Loucy (cell line): Measurements from ENCODE around the gene FOXK2.

Experiments used
- CTCF ChIP-seq: fragments of 200-600 bp; sonication (generic); conservative IDR thresholded peaks from 2 replicates; pipeline ENCODE4 v1.5.1; 2014; ENCODE audit warnings: mild to moderate bottlenecking, antibody characterized with exemption, low read length
- EZH2phosphoT487 ChIP-seq: fragments of 200-600 bp; IDR thresholded peaks from 2 replicates; pipeline ENCODE4 v1.6.1; 2018; ENCODE audit warnings: antibody characterized with exemption, mild to moderate bottlenecking, moderate library complexity, borderline replicate concordance

DNA sequence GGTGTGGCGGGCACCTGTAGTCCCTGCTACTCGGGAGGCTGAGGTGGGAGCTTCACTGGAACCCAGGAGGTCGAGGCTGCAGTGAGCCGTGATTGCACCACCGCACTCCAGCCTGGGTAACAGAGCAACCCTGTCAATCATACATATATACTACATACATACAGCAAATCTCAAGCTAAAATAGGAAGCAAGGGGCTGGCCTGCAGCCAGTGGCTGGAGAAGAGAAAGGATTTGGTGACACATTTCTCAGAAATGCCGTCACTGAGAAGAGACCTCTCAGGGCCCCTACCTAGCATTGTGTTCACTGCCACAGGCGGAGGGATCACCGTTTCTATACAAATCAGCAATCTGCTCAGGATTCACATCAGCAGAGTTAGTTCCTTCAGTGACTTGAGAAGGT lies 44.1 kb upstream of the FOXK2 start:
- TF ChIP-seq CTCF, result no peak
- TF ChIP-seq EZH2phosphoT487, result no peak
